Ovary (tissue), 9 donors: ENCODE data around the gene CIDEA. TPM values are rescaled to one million over a fixed set of nuclear protein-coding genes. Genes with fewer than 3 reads are reported as not detected.

Source experiments
- DNase-seq, 5 donors: peaks; one replicate each; pipeline ENCODE4 v3.0.0-alpha.2; 2019 to 2020
- H3K27ac ChIP-seq, 2 donors: fragments of 200-600 bp; one replicate each; pipeline versions ENCODE4 v1.5.1 to v1.8.0; 2019 to 2022
- H3K27me3 ChIP-seq: fragments of 200-600 bp; one replicate; pipeline ENCODE4 v1.8.0; 2022
- H3K36me3 ChIP-seq: fragments of 200-600 bp; sonication (generic); one replicate; pipeline ENCODE4 v1.5.1; 2019
- H3K4me1 ChIP-seq: one replicate; pipeline ENCODE4 v1.8.1; 2013; ENCODE audit warnings: mild to moderate bottlenecking, moderate library complexity; ENCODE audit not compliant: insufficient read depth
- H3K4me3 ChIP-seq: fragments of 200-600 bp; sonication (generic); one replicate; pipeline ENCODE4 v1.5.1; 2017
- H3K9me3 ChIP-seq, 2 donors: fragments of 200-600 bp in 1 of 2; sonication (generic) in 1 of 2; one replicate each; pipeline versions ENCODE4 v1.5.1 to v1.8.1; 2013 to 2019; ENCODE audit warnings: mild to moderate bottlenecking in 1 of 2, moderate library complexity in 1 of 2
- CTCF ChIP-seq, 3 donors: fragments of 450-650 bp in 2 of 3; fragments of 200-600 bp in 1 of 3; IDR thresholded peaks; one replicate each; pipeline versions ENCODE4 v1.5.1 to v1.8.0; 2016 to 2022; ENCODE audit warnings: antibody characterized with exemption in 3 of 3, mild to moderate bottlenecking in 1 of 3
- EP300 ChIP-seq: sonication (generic); formaldehyde crosslinking; IDR thresholded peaks from one replicate; pipeline ENCODE4 v1.6.1; 2017; ENCODE audit warnings: antibody characterized with exemption
- POLR2A ChIP-seq: fragments of 450-650 bp; IDR thresholded peaks from one replicate; pipeline ENCODE4 v1.6.1; 2017; ENCODE audit warnings: antibody characterized with exemption, mild to moderate bottlenecking, moderate library complexity
- WGBS, 3 donors: extraction: QIAGEN DNeasy Blood & Tissue Kit in 1 of 3; methylation state at CpG; one replicate each; pipeline versions ENCODE4 v1.1.5 to v1.1.7; 2013 to 2017; 5-methylcytosine and 5-hydroxymethylcytosine counted together
- intact Hi-C, 4 donors: fragments of 100-400 bp; cut with DNase I; formaldehyde crosslinking; loops; one replicate each; pipeline versions ENCODE4 v1.11.0 to v1.15.1; 2022 to 2023
- polyA plus RNA-seq, 2 donors: library from polyadenylated mRNA; stranded (reverse); fragments of 200-250 nt in 1 of 2; fragments of 350-450 nt in 1 of 2; fragmentation: Illumina TruSeq in 1 of 2; extraction: RNeasy Lipid Tissue Mini Kit (QIAGEN cat#74804) in 1 of 2; gene quantifications; one replicate each; pipeline ENCODE4 v1.2.3, GENCODE V29; 2013 to 2014
- total RNA-seq, 7 donors: library from RNA; depleted of rRNA in 2 of 7; stranded (reverse); fragments of >200 nt in 2 of 7; fragmentation: NEBNext Ultra II Directional in 3 of 7; extraction: Animal tissue kit (Norgen Biotek cat#: 25700) in 3 of 7; gene quantifications; one replicate each; pipeline versions ENCODE4 v1.1.0 to v1.2.4, GENCODE V29; 2016 to 2023
- donor health status: DM: no; HTN: no; CAD: no; lungs with moderate emphysema.
- donor health status: DM: no; HTN: no; CAD: no.
- donor health status: Bipolar disorder and iron deficiency.
- donor health status: DM: yes; HTN: yes; CAD: no.
- donor health status: DM: no; HTN: no; CAD: no.
- donor health status: DM: yes; HTN: yes; CAD: no.

The CIDEA gene
- total and polyA plus RNA-seq, 9 donors: 0.15 TPM; not detected in 8

GRCh38 chr18:12315911-12316310 lies 61.8 kb downstream of the CIDEA start:
- no peak overlapping the region for H3K27ac ChIP-seq
- no peak for DNase-seq
- no peaks in the 10 kb centered on the region for H3K36me3 ChIP-seq
- intact Hi-C loops: no loop called here
- H3K9me3 ChIP-seq: no peaks in the 10 kb centered on the region
- WGBS, 3 donors: 41 to 58% (median 52%) methylated on average over 5 of the region's 5 CpGs
- H3K27me3 ChIP-seq: no peaks in the 10 kb centered on the region
- TF ChIP-seq CTCF (IDR thresholded peaks at IDR 0.05): no peak
- TF ChIP-seq EP300: no peak
- TF ChIP-seq POLR2A: no peak
- H3K4me3 ChIP-seq: no peak overlapping the region
- peaks cover 4% of the 10 kb centered on the region for H3K4me1 ChIP-seq

- peak in 1 of 5 donors; percentile 57 for DNase-seq
- TF ChIP-seq CTCF (IDR thresholded peaks at IDR 0.05) (no peak), POLR2A (no peak), EP300 (no peak)
- Histone ChIP-seq H3K27me3 (no peaks in the 10 kb centered on the region), H3K4me3 (no peak overlapping the region), H3K9me3 (no peaks in the 10 kb centered on the region), H3K36me3 (no peaks in the 10 kb centered on the region), H3K27ac (no peak overlapping the region), H3K4me1 (peaks cover 4% of the 10 kb centered on the region)
- WGBS, 3 donors: 42 to 52% (median 45%) methylated on average over 6 of the region's 6 CpGs
- intact Hi-C loops: no loop called here
These were observed 63.6 kb downstream of the CIDEA start for GRCh38 chr18:12317664-12318333.

- H3K4me1 ChIP-seq: peaks cover 4% of the 10 kb centered on the region
- no peak overlapping the region for H3K4me3 ChIP-seq
- H3K36me3 ChIP-seq: no peaks in the 10 kb centered on the region
These were observed 64.2 kb downstream of the CIDEA start for GRCh38 chr18:12318334-12318697.

GRCh38 chr18:12318857-12319256 lies 64.7 kb downstream of the CIDEA start:
- Histone ChIP-seq H3K36me3 (no peaks in the 10 kb centered on the region), H3K27me3 (no peaks in the 10 kb centered on the region), H3K27ac (no peak overlapping the region), H3K9me3 (no peaks in the 10 kb centered on the region), H3K4me3 (no peak overlapping the region), H3K4me1 (peaks cover 4% of the 10 kb centered on the region)
- intact Hi-C loops: no loop called here
- no peak for DNase-seq
- WGBS, 3 donors: 85 to 88% (median 85%) methylated on average over 5 of the region's 5 CpGs
- TF ChIP-seq EP300 (no peak), POLR2A (no peak), CTCF (IDR thresholded peaks at IDR 0.05) (no peak)

More at GRCh38 chr18:12318334-12318697, 64.2 kb downstream of the CIDEA start:
- H3K9me3 ChIP-seq: no peaks in the 10 kb centered on the region
- H3K27me3 ChIP-seq: no peaks in the 10 kb centered on the region
- 41 to 64% (median 45%) methylated on average over 5 of the region's 5 CpGs for WGBS, 3 donors
- no peak for TF ChIP-seq POLR2A
- TF ChIP-seq EP300: no peak
- no peak for TF ChIP-seq CTCF (IDR thresholded peaks at IDR 0.05)
- DNase-seq: no peak
- intact Hi-C loops: no loop called here
- H3K27ac ChIP-seq: no peak overlapping the region
